Measurements from ENCODE around the gene HACE1.
A peak's percentile ranks its signal among the peaks of the same experiment; 100 is the strongest.
"Not testable (repeated sequence)": the region's sequence is repeated elsewhere in the genome, so short reads cannot be mapped to it uniquely, and the experiment has no call there.

Gene HACE1

DNA sequence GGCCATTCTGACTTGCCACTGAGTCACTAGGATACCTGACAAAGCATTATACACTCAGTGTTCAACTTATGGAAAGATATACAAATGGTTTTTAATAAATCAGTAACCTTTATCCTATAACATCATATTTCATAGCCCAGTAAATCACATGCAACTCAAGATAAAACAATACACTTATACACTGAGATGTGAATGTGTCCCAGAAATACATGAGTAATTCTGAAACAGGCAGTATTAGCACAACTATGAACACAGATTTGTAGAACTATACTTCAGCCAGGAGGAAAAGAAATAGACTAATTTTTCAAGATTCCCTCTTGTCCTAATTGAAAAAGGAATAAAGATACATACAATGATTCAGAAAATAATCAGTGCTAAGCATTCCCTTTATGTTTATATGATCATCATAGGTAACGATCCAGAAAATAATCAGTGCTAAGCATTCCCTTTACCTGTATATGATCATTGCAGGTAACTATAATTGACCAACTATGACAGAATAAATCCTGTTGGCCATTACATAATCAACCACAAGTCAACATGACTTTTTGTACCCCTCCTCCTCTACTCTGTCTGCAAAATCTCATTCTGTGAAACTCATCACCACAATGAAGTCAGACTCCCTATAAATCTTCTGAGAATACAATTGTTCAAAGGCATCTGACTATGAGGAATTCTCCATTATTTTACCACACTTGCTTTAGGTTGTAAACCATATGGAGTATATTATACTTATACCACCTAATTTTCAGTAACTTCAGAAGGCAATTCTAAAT is 30.3 kb downstream of the HACE1 start:
- no peak for DNase-seq

DNA sequence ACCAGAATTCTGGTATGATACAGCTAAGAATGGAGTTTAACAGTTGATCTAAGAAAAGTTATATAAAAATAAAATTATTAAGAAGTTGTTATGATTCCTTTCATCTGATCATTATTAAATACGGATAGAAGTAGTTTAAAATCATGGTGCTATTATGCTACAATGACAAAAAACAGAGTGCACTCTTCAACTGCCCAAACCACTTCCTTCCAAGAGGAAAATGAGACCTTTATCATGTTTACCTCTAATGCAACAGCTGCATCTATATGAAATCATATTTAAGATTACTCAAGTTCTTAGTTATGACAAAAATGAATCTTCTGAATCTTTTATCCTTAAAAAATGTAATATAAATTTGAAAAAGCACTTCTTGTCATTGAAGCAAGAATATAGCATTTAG is 31.2 kb downstream of the HACE1 start:
- no peak for DNase-seq

DNA sequence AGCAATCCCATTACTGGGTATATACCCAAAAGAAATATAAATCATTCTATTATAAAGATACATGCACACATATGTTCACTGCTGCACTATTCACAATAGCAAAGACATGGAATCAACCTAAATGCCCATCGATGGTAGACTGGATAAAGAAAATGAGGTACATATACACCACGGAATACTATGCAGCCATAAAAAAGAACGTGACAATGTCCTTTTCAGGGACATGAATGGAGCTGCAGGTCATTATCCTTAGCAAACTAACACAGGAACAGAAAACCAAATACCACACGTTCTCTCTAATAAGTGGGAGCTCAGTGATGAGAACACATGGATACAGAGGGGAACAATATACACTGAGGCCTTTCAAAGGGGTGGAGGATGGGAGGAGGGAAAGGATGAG is 38.9 kb downstream of the HACE1 start:
- not testable (repeated sequence) for DNase-seq

DNA sequence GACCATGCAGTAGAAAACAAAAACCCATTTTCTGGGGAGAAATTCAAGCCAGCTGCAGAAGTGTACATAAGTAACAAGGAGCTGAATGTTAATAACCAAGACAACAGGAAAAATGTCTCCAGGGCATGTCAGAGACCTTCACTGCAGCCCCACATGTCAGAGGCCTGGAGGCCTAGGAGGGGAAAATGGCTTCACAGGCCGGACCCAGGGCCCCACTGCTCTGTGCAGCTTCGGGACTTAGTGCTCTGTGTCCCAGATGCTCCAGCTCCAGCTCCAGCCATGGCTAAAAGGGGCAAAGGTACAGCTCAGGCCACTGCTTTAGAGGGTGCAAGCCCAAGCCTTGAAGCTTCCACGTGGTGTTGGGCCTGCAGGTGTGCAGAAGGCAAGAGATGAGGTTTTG is 43.6 kb downstream of the HACE1 start:
- DNase-seq, result no peak

DNA sequence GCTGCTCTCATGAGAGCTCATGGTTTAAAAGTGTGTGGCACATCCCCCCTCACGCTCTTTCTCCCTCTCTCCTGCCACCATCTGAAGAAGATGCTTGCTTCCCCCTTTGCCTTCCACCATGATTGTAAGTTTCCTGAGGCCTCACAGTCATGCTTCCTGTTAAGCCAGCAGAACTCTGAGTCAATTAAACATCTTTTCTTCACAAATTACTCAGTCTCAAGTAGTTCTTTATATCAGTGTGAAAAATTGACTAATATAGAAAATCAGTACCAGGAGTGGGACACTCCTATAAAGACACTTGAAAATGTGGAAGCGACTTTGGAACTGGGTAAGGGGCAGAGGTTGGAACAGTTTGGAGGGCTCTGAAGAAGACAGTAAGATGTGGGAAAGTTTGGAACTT is 45.0 kb downstream of the HACE1 start:
- DNase-seq, result no peak

DNA sequence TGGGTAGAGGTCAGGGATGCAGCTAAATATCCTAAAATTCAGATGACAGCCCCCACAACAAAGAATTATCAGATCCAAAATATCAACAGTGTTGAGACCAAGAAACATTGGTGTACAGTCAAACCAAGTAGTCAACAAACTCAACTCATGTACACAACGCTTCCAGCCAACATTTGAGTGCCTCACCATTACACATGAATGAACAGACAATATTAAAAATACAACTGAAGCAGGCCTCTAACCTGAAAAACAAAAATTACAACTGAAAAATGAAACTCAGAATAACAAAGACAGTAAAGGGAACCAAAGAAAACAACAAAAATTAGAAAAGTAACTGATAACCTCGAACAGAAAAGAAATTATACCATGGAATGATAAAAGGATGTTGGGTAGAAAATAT is 46.2 kb downstream of the HACE1 start:
- no peak for DNase-seq

DNA sequence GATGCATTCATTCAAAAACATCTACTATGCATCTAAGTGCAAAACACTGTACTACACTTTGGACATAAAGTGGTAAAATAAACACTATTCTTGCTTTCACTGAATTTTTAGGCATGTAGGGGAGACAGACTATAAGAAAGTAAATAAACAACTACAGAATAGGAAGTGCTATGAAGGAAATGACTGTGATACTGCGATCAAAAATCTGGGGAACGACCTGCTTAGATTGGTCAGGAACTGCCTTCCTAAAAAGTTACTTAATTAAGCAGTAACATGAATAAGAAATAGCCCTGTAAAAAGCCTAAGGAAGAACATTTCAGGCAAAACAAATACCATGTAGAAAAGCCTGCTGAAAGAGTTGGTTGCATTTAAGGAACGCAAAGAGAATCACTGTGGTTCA is 50.6 kb downstream of the HACE1 start:
- no peak for DNase-seq

DNA sequence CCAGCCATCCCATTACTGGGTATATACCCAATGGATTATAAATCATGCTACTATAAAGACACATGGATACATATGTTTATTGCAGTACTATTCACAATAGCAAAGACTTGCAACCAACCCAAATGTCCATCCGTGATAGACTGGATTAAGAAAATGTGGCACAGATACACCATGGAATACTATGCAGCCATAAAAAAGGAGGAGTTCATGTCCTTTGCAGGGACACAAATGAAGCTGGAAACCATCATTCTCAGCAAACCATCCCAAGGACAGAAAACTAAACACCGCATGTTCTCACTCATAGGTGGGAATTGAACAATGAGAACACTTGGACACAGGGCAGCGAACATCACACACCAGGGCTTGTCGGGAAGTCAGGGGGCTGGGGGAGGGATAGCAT is 54.4 kb downstream of the HACE1 start:
- DNase-seq, result not testable (repeated sequence)

DNA sequence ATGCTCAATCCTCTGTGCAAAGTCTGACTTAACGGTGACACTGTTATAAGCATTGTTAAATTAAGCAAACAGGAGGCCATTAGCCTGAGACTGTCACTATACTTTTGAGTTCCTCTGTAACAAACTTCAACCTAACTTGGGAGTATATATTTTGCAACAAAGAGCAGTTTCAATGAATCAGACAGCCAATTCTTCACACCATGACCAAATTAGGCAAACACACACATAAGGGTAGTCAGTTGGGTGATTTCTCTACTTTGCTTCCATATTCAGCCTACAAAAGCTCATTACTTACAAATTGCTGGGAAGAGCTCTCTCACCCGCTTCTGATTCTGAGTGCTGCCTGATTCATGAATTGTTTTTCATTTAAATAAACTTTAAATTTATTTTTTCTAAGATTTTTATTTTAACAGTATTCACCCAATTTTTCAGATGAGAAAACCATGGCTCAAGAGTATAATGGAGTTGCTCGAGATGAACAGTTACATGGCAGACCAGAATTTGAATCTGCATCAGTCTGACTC is 60.5 kb downstream of the HACE1 start:
- DNase-seq, result no peak

DNA sequence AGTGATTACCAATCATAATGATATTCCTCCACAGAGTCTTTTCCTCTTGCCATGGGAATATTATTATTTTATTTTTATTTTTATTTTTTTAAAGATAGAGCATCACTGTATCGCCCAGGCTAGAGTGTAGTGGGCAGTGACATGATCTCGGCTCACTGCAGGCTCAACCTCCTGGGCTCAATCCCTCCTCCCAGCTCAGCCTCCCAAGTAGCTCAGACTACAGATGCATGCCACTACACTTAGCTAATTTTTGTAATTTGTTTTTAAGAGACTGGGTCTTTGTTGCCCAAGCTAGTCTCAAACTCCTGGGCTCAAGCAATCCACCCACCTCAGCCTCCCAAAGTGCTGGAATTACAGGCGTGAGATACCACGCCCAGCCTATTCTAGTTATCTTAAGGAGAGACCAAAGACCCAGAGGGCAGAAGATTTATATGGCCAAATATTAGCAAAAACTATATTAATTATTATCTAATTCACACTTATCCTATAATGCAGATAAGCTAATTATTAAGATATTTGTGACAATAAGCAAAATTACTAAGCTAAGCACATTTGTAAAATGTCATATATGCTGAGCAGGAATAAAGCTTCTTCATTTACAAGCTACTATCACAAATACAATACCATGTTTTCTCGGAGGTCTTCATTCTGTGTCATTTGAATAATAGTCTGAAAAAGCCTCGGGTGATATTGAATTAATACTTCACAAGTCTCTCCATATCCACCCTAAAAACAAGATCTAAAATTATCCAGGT is 63.5 kb downstream of the HACE1 start:
- no peak for DNase-seq

DNA sequence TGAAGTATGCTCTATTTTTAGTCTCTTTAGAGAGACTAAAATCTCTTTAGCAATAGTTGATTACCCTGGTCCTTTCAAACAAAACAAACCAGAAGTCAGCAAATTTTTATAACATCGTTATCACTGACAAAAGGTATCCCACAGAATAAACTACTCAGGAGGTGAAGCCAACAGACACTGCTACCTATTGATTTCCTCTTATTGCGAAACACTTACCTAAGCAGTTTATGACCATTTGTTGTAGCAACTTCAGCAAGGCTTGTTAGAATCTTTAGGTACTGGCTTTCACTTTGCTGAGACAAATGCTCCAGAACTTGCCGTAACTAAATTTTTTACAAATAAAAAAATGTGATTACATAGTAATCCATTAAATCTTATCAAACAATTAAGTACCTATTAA is 64.4 kb downstream of the HACE1 start:
- DNase-seq, result peak; percentile 41

DNA sequence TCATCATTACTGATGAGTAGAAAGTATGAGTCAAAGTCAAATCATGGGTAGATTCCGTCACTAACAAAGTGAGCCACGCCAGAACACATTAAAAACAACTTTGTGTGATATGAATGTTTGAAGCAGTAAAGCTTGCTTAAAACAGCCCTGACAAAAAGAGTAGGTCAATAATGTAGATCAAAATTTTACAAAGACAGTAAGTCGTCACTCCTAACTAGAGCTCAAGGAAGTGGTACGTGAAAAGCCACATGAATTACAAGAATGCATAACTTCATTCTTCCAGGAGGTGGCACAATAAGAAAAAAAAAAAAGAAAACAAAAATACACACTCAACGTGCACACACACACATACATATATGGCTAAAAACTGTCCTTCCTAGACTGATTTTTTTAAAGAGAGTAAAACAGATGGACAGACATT is 69.9 kb downstream of the HACE1 start:
- DNase-seq, result no peak

DNA sequence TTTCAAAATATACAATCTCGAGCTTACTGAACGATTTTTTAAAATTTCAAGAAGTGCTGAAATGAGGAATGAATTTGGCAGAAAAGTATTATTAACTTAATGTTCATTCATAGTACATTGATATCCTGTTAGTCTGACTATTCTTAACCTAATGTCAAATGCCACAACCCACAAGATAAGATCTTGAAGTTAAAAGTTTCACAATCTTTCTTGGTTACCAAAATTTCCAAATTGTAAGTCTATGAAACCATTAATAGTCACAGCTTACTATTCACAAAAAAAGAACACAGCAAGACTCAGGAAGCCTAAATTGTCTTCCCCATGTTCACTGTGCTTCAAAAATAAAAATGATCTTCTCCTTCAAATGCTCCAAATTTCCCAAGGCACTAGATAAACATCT is 71.3 kb downstream of the HACE1 start:
- DNase-seq, result no peak

DNA sequence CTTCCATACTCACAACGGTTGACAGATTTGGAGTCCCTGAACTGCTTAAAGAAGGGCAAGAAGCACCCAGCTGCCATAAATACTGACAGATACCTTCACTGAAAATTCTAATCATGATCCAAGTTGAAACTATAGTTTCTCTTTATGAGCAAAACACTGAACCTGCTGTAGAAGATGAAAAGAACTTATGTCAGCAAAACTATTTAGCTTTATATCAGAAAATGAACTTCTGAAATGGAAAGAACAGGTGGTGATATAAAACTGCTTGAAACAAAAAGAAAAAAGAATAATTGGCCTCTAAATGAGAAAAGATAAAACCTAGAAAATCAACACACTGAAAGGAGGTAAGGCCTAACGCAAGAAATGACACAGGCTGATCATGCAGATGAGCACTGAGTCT is 72.4 kb downstream of the HACE1 start:
- no peak for DNase-seq

DNA sequence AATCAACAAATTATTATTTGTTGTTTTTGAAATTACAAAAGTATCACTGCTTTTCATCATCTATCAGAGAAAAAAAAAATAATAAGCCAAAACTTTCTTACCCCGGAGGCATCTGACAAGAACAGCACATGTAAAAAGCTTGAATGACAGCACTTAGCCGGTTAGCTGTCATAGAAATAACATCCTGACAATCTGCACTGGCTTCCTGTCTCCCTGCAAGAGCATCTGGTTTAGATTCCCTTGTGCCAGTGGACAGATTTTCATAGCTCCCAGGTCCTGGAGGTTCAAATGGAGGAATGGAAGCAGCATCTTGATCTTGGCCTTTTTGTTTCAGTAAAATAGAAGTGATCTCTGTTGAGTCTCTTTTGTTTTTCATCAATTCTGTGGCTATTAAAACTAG is 74.8 kb downstream of the HACE1 start:
- no peak for DNase-seq

DNA sequence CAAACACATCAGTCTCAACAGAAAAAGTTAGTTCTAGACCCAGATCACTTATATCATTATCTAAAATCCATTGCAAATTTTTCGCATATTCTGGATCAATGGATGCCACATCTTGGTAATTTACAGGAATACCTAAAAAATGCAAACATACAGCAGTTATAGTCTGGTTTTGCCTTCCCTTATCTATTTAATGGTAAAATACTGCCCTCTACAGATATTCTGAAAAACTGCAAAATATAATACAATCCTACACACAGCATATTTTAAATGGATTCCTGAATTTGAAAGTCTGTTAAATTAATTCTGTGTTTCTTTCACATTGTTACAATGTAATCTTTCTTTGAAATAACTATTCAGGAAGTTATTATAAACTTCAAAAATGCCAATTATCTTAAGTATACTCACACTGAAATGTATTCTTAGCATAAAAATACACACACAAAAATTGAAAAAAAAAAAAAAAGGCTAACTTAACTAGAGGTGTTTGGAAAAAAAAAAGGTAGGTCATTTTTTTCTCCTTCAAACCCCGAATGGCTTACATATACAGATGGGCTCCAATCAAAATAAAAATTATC is 88.4 kb downstream of the HACE1 start:
- DNase-seq, result no peak

DNA sequence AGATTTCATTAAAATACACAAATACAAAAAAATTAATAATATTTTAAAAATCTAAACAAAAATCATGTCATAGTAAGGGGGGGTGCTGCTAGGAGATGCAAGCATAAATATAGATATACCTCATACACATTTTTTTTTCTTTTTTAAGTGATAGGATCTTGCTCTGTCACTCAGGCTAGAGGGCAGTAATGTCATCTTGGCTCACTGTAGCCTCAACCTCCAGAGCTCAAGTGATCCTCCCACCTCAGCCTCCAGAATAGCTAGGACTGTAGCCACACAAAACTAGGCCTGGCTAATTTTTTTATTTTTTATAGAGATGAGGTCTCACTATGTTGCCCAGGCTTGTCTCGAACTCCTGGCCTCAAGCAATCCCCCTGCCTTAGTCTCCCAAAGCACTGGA is 90.8 kb downstream of the HACE1 start:
- no peak for DNase-seq

DNA sequence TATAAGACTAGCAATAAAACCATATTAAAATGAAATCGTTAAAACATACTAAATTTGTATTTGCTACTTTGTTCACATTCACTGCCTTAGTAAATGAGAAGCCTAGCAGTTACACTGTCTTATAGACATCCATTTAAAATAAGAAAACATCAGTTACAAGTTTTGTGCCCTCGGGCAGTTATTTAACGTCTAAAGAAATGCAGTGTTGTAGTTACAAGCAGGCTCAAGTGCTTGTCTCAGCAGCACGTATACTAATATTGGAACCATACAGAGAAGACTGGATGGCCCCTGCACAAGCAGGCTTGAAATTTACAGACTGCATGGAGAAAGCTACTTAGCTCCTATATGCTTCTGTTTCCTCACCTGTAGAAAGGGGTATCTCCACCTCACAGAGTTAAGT is 93.1 kb downstream of the HACE1 start:
- no peak for DNase-seq

DNA sequence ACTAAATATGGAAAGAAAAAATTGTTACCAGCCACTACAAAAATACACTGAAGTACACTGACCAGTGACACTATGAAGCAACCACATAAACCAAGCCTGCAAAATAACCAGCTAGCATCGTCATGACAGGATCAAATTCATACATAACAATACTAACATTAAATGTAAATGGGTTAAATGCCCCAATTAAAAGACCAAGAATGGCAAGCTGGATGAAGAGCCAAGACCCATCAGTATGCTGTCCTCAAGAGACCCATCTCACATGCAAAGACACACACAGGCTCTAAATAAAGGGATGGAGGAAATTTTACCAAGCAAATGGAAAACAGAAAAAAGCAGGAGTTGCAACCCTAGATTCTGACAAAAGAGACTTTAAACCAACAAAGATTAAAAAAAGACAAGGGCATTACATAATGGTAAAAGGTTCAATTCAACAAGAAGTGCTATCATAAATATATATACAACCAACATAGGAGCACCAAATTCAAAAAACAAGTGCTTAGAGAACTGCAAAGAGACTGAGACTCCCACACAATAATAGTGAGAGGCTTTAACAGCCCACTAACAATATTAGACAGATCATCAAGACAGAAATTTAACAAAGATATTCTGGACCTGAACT is 104.8 kb downstream of the HACE1 start:
- no peak for DNase-seq

DNA sequence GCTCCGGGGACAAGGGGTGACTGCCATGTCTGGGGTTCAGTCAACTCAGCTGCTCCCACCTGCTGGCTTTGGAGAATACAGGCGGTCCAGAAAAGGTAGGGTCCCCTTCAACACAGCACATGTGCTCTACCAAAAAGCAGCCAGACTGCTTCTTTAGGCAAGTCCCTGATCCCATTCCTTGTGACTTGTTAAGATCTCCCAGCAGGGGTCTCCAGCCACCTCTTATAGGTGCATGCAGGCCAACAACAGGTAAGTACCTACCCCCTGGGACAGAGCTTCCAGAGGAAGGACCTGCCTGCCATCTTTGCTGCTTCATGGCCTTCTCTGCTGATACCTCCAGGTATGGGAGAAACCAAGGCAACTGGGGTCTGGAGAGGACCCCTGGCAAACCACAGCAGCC is 106.5 kb downstream of the HACE1 start:
- no peak for DNase-seq

DNA sequence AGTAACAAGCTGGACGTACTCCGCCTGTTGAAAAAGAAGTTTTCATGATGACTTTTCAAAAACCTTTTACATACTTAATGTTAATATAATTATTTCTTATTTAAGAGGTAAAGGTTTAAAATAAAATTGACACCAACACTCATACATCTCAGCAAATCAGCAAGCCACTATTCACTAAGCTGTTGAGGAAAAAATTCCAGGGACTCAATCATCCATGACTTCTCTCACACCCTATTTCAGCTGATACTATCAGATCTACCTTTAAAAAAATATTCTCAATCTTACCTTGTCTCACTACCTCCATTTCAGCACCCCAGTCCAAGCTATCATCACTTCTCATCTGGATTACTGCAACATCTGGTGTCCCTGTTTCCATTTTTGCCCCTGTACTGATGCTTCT is 109.3 kb downstream of the HACE1 start:
- DNase-seq, result no peak

DNA sequence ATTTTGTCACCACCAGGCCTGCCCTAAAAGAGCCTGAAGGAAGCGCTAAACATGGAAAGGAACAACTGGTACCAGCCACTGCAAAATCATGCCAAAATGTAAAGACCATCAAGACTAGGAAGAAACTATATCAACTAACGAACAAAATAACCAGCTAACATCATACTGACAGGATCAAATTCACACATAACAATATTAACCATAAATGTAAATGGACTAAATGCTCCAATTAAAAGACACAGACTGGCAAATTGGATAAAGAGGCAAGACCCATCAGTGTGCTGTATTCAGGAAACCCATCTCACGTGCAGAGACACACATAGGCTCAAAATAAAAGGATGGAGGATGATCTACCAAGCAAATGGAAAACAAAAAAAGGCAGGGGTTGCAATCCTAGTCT is 120.6 kb downstream of the HACE1 start:
- not testable (repeated sequence) for DNase-seq

DNA sequence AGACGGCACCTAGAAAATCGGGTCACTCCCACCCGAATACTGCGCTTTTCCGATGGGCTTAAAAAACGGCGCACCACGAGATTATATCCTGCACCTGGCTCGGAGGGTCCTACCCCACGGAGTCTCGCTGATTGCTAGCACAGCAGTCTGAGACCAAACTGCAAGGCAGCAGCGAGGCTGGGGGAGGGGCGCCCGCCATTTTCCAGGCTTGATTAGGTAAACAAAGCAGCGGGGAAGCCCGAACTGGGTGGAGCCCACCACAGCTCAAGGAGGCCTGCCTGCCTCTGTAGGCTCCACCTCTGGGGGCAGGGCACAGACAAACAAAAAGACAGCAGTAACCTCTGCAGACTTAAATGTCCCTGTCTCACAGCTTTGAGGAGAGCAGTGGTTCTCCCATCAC is 122.2 kb downstream of the HACE1 start:
- not testable (repeated sequence) for DNase-seq

DNA sequence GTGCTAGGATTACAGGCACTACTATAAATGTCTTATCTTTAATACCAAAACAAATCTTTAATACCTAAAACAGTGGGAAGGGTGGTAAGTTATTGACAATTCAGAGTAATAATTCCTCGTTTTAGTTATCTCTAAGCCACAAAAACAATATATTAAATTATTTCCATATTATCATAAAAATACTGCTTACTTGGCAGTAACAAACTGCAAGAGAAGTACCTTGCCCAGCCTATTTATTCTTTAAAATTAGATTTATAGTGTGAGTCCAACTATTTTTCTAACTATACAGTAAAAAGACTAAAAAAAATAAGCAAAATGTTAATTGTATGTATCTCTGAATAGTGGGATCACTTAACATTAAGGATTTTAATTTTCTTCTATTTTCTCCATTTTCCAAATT is 123.2 kb downstream of the HACE1 start:
- no peak for DNase-seq
